ENCODE data around the gene DLG5. TPM values are rescaled to one million over a fixed set of nuclear protein-coding genes. Genes with fewer than 3 reads are reported as not detected.

Gene DLG5
- total RNA-seq, 4 donors from 2014 or later: 52.0 to 127 (median 56.3) TPM

DNA sequence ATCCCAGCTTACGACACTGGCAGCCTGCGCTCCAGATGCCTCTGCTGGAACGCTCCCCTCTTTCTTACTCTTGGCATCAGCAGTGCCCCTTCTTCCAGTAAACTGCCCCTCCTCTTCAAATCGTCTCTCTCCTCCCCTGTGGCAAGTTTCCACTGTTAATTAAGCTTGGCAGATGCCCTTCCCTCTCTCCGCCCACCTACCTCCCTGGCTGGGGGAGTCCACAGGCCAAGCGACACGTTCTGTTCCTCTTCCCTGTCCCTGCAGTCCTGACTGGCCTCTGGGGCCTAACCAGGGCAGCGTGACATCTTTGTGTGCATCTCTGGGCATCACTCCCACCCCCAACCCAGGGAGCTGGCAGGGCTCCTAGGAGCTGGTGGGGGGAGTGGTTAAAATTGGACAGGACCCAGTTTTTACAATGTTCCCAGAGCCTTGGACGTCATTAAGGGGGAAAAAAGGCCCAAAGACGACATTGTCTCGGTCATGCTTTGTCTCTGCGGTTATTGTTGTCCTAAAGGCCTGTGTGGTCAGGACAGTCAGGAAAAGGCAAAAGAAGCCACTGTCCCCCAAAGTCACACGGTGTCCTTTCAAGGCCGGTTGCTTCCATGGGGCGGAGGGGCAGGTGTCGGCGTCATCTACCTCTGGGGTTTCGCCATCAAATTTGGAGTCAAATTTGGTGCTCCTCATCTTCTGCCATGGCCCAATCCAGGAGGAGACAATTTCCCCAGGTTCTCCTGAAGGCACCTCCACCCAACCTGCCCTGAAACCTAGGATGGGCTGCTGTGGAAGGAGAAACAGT is 54.2 kb downstream of the DLG5 start:
- no peaks in the 10 kb centered on the region for H3K9me3 ChIP-seq
- H3K27ac ChIP-seq: peak overlapping the region; percentile 81 to 93 (median 84)
- H3K36me3 ChIP-seq: peaks cover 0 to 19% of the 10 kb centered on the region in 2 donors
- no peak overlapping the region for H3K4me3 ChIP-seq
- TF ChIP-seq POLR2A (IDR thresholded peaks at IDR 0.05): no peak
- peak; percentile 78 for TF ChIP-seq POLR2AphosphoS5 (IDR thresholded peaks at IDR 0.05)
- peak; percentile 89 for TF ChIP-seq EP300 (IDR thresholded peaks at IDR 0.05)
- TF ChIP-seq, protein P1, sequence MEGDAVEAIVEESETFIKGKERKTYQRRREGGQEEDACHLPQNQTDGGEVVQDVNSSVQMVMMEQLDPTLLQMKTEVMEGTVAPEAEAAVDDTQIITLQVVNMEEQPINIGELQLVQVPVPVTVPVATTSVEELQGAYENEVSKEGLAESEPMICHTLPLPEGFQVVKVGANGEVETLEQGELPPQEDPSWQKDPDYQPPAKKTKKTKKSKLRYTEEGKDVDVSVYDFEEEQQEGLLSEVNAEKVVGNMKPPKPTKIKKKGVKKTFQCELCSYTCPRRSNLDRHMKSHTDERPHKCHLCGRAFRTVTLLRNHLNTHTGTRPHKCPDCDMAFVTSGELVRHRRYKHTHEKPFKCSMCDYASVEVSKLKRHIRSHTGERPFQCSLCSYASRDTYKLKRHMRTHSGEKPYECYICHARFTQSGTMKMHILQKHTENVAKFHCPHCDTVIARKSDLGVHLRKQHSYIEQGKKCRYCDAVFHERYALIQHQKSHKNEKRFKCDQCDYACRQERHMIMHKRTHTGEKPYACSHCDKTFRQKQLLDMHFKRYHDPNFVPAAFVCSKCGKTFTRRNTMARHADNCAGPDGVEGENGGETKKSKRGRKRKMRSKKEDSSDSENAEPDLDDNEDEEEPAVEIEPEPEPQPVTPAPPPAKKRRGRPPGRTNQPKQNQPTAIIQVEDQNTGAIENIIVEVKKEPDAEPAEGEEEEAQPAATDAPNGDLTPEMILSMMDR (IDR thresholded peaks at IDR 0.05): peak in 1 of 4 experiments; percentile 8
- no peaks in the 10 kb centered on the region for H3K27me3 ChIP-seq
- peaks cover 0 to 88% (median 22%) of the 10 kb centered on the region in 3 donors for H3K4me1 ChIP-seq
- WGBS, 2 donors (ENCODE audit: low coverage in 1 of 2): 54 to 69% methylated on average over 10 to 12 of the region's 18 CpGs
- ATAC-seq: peak; percentile 77

DNA sequence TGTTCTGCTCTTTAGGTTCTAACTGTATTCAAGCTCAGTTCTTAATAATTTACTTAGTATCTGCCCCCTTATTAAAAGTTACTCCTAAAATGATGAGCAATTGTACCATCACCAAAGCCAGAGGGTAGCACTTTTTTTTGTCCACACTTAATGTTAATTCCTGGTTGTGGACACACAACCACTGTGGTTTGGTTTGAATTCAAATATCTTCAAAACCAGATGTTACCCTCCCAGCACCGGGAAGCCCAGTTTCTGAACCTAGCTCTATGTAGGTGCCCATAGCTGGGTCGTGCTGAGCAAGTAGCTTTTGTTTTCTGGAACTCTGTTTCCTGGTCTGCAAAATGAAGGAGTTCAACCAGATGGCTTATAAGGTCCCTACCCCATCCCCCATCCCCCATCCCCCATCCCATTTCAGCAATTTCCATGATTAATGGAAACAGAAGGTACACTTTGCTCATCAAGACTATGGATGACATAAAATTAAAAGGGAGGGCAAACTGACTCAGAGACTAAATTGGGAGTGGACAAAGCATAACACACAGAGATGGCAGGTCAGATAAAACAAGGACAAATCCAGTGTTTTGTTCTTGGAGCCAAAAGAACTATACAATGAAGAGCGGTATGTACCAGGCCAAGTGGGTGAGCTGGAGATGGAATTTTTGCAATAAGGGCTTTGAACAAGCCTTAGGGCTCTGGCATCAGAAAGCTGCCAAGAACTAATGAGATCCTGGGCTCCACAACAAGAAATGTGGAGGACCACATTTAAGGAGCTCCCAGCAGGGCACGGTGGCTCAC is 56.7 kb downstream of the DLG5 start:
- Histone ChIP-seq H3K4me1 (peaks cover 0 to 91% (median 21%) of the 10 kb centered on the region in 3 donors), H3K4me3 (no peak overlapping the region), H3K9me3 (no peaks in the 10 kb centered on the region), H3K27ac (peak overlapping the region in 3 of 4 donors; percentile 71 to 93 (median 84)), H3K27me3 (no peaks in the 10 kb centered on the region), H3K36me3 (peaks cover 0 to 38% of the 10 kb centered on the region in 2 donors)
- ATAC-seq: no peak
- WGBS, 2 donors (ENCODE audit: low coverage in 1 of 2): 79 to 100% methylated on average over 1 to 4 of the region's 4 CpGs
- TF ChIP-seq, protein P1 (IDR thresholded peaks at IDR 0.05): no peak
- TF ChIP-seq POLR2A (IDR thresholded peaks at IDR 0.05) (no peak), EP300 (IDR thresholded peaks at IDR 0.05) (no peak), POLR2AphosphoS5 (IDR thresholded peaks at IDR 0.05) (no peak)

DNA sequence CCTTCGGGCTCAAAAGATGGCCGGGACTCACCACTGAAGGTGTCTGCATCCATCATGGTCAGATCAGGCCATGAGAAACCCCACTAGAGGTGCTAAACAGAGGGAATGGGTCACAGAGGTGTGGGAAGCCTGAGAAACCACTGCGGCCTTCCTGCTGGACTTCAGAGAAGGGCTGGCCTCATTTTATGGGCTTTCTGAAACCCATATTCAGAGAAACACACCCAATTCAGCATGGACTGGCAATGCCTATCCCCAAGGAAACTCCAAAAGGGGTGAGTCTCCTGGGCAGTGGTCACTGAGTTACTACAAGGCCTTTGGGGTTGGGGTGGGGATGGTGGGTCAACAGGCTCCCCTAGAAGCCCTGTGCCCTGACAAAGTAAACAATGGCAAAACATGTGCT is 58.0 kb downstream of the DLG5 start:
- H3K27me3 ChIP-seq: no peaks in the 10 kb centered on the region
- TF ChIP-seq EP300 (IDR thresholded peaks at IDR 0.05) (no peak), POLR2A (IDR thresholded peaks at IDR 0.05) (no peak), POLR2AphosphoS5 (IDR thresholded peaks at IDR 0.05) (no peak)
- TF ChIP-seq, protein P1 (IDR thresholded peaks at IDR 0.05): no peak
- H3K4me3 ChIP-seq: no peak overlapping the region

DNA sequence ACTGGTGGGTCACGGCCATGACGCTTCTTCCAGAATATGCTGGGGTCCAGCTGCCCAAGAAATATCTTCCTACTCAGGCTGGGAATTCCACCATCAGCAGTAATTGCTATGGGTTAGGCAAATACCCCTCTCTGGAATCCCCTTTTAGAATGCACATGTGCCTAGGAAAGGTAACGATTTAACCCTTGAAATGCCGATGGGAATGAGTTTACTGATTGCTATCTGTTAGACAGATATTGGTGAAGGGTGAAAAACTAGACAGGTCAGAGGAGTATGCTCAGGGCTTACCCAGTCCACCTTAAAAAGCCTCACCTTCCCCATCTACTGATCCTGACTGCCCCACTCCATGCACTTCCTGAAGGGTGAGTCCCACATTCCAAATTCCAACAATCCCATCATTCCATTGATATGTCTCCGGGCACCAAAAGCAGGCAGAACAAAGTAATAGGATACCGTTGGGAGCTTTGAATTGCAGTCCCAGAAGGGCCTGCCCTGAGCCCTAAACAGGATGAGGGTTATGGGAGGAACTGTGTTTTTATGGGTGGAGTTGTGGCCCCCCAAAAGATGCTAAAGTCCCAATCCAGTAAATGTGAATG is 59.3 kb downstream of the DLG5 start:
- no peak overlapping the region for H3K4me3 ChIP-seq
- H3K36me3 ChIP-seq: peaks cover 0 to 38% of the 10 kb centered on the region in 2 donors
- peak overlapping the region in 1 of 4 donors; percentile 93 for H3K27ac ChIP-seq
- no peaks in the 10 kb centered on the region for H3K9me3 ChIP-seq
- TF ChIP-seq, protein P1 (IDR thresholded peaks at IDR 0.05): no peak
- TF ChIP-seq POLR2A (IDR thresholded peaks at IDR 0.05): no peak
- TF ChIP-seq POLR2AphosphoS5 (IDR thresholded peaks at IDR 0.05): no peak
- TF ChIP-seq EP300 (IDR thresholded peaks at IDR 0.05): no peak
- no peak for ATAC-seq
- peaks cover 0 to 82% (median 3%) of the 10 kb centered on the region in 3 donors for H3K4me1 ChIP-seq
- 69 to 93% methylated on average over 2 to 4 of the region's 6 CpGs for WGBS, 2 donors (ENCODE audit: low coverage in 1 of 2)
- H3K27me3 ChIP-seq: no peaks in the 10 kb centered on the region

More for the DNA sequence above, 58.0 kb downstream of the DLG5 start:
- Histone ChIP-seq H3K36me3 (peaks cover 0 to 38% of the 10 kb centered on the region in 2 donors), H3K4me1 (peaks cover 0 to 91% (median 13%) of the 10 kb centered on the region in 3 donors), H3K9me3 (no peaks in the 10 kb centered on the region), H3K27ac (peak overlapping the region in 3 of 4 donors; percentile 5 to 93 (median 84))
- no peak for ATAC-seq
- 94% methylated on average over 3 of the region's 3 CpGs; no CpG with 5 or more reads in 1 of the 2 donors for WGBS, 2 donors (ENCODE audit: low coverage in 1 of 2)

Data from gastroesophageal sphincter (tissue), 4 donors.